HG03575 (cell line): ENCODE measurements around the gene FBLN2.
"Not testable (repeated sequence)": the region's sequence is repeated elsewhere in the genome, so short reads cannot be mapped to it uniquely, and the experiment has no call there.

ENCODE experiments used
- ATAC-seq: cut with Tn5 transposase; IDR thresholded peaks from one replicate; pipeline ENCODE4 v1.9.1; 2021; ENCODE audit not compliant: unreplicated experiment, insufficient number of reproducible peaks, low FRiP score; ENCODE audit errors: extremely low read depth

The FBLN2 gene

GRCh38 chr3:13561967-13562366 lies 13.0 kb downstream of the FBLN2 start:
- no peak for ATAC-seq

GRCh38 chr3:13562421-13562820 lies 13.5 kb downstream of the FBLN2 start:
- ATAC-seq: not testable (repeated sequence)

GRCh38 chr3:13563321-13563720 lies 14.4 kb downstream of the FBLN2 start:
- ATAC-seq: no peak

GRCh38 chr3:13563911-13564310 lies 15.0 kb downstream of the FBLN2 start:
- ATAC-seq: no peak

- no peak for ATAC-seq
These were observed 16.0 kb downstream of the FBLN2 start for GRCh38 chr3:13564751-13565560.

- ATAC-seq: no peak
These were observed 16.9 kb downstream of the FBLN2 start for GRCh38 chr3:13565581-13566452.

- ATAC-seq: no peak
These were observed 17.5 kb downstream of the FBLN2 start for GRCh38 chr3:13566453-13566748.

- no peak for ATAC-seq
These were observed 17.9 kb downstream of the FBLN2 start for GRCh38 chr3:13566769-13567310.

GRCh38 chr3:13567684-13568514 lies 19.0 kb downstream of the FBLN2 start:
- ATAC-seq: no peak

- no peak for ATAC-seq
These were observed 19.6 kb downstream of the FBLN2 start for GRCh38 chr3:13568515-13569028.

- no peak for ATAC-seq
These were observed 20.3 kb downstream of the FBLN2 start for GRCh38 chr3:13569201-13569600.

GRCh38 chr3:13569641-13570390 lies 20.9 kb downstream of the FBLN2 start:
- ATAC-seq: no peak

- no peak for ATAC-seq
These were observed 21.7 kb downstream of the FBLN2 start for GRCh38 chr3:13570391-13571194.

GRCh38 chr3:13571264-13571663 lies 22.3 kb downstream of the FBLN2 start:
- ATAC-seq: no peak

GRCh38 chr3:13571831-13572750 lies 23.2 kb downstream of the FBLN2 start:
- ATAC-seq: no peak

GRCh38 chr3:13572926-13573623 lies 24.1 kb downstream of the FBLN2 start:
- no peak for ATAC-seq
